ENCODE measurements around the gene LRP5. TPM values are rescaled to one million over a fixed set of nuclear protein-coding genes. Genes with fewer than 3 reads are reported as not detected.
A peak's percentile ranks its signal among the peaks of the same experiment; 100 is the strongest.

LRP5 gene
- total RNA-seq, 2 donors from 2014 or later: 81.0 to 110 TPM

GRCh38 chr11:68329978-68330699 lies 17.7 kb downstream of the LRP5 start:
- peak overlapping the region; percentile 84 for H3K27ac ChIP-seq
- no peak overlapping the region for H3K9ac ChIP-seq (ENCODE audit: low read depth in 2 of 2, low read length in 2 of 2)
- no peak overlapping the region for H3K4me3 ChIP-seq
- intact Hi-C loops (cut with DNase I): no loop called here
- H3K36me3 ChIP-seq: no peaks in the 10 kb centered on the region
- DNase-seq: no peak
- no peak for TF ChIP-seq CTCF (IDR thresholded peaks at IDR 0.05)
- H3K9me3 ChIP-seq: no peaks in the 10 kb centered on the region
- peaks cover 34% of the 10 kb centered on the region for H3K4me1 ChIP-seq
- no peaks in the 10 kb centered on the region for H3K27me3 ChIP-seq

GRCh38 chr11:68330700-68331337 lies 18.4 kb downstream of the LRP5 start:
- H3K27ac ChIP-seq: peak overlapping the region; percentile 84
- TF ChIP-seq CTCF (IDR thresholded peaks at IDR 0.05): no peak
- H3K4me3 ChIP-seq: no peak overlapping the region
- H3K9me3 ChIP-seq: no peaks in the 10 kb centered on the region
- peak overlapping the region in 1 of 2 donors; percentile 85 for H3K9ac ChIP-seq (ENCODE audit: low read depth in 2 of 2, low read length in 2 of 2)
- no peak for DNase-seq
- intact Hi-C loops (cut with DNase I): no loop called here
- no peaks in the 10 kb centered on the region for H3K27me3 ChIP-seq
- no peaks in the 10 kb centered on the region for H3K36me3 ChIP-seq
- H3K4me1 ChIP-seq: peaks cover 34% of the 10 kb centered on the region

GRCh38 chr11:68331338-68331947 lies 19.1 kb downstream of the LRP5 start:
- Histone ChIP-seq H3K36me3 (no peaks in the 10 kb centered on the region), H3K27ac (peak overlapping the region; percentile 84), H3K4me1 (peaks cover 31% of the 10 kb centered on the region), H3K9ac (ENCODE audit: low read depth in 2 of 2, low read length in 2 of 2) (peak overlapping the region in 1 of 2 donors; percentile 85), H3K27me3 (no peaks in the 10 kb centered on the region), H3K9me3 (no peaks in the 10 kb centered on the region), H3K4me3 (no peak overlapping the region)
- intact Hi-C loops (cut with DNase I): no loop called here
- TF ChIP-seq CTCF (IDR thresholded peaks at IDR 0.05): no peak
- peak; percentile 82 for DNase-seq

GRCh38 chr11:68332186-68332585 lies 19.8 kb downstream of the LRP5 start:
- no peaks in the 10 kb centered on the region for H3K27me3 ChIP-seq
- H3K4me1 ChIP-seq: peaks cover 24% of the 10 kb centered on the region
- H3K36me3 ChIP-seq: no peaks in the 10 kb centered on the region
- H3K4me3 ChIP-seq: no peak overlapping the region
- no peaks in the 10 kb centered on the region for H3K9me3 ChIP-seq
- intact Hi-C loops (cut with DNase I): no loop called here
- H3K27ac ChIP-seq: no peak overlapping the region
- no peak for TF ChIP-seq CTCF (IDR thresholded peaks at IDR 0.05)
- DNase-seq: no peak
- no peak overlapping the region for H3K9ac ChIP-seq (ENCODE audit: low read depth in 2 of 2, low read length in 2 of 2)

- H3K4me1 ChIP-seq: peaks cover 14% of the 10 kb centered on the region
- H3K9me3 ChIP-seq: no peaks in the 10 kb centered on the region
- no peak overlapping the region for H3K4me3 ChIP-seq
- intact Hi-C loops (cut with DNase I): no loop called here
- no peak for TF ChIP-seq CTCF (IDR thresholded peaks at IDR 0.05)
- no peak overlapping the region for H3K27ac ChIP-seq
- DNase-seq: no peak
- H3K9ac ChIP-seq (ENCODE audit: low read depth in 2 of 2, low read length in 2 of 2): no peak overlapping the region
- no peaks in the 10 kb centered on the region for H3K36me3 ChIP-seq
- no peaks in the 10 kb centered on the region for H3K27me3 ChIP-seq
Measured at GRCh38 chr11:68333173-68333572, 20.8 kb downstream of the LRP5 start.

Measured in colonic mucosa (tissue), 4 donors.